Breast epithelium (tissue), 4 donors: ENCODE results near the gene SMIM41. TPM values are rescaled to one million over a fixed set of nuclear protein-coding genes. Genes with fewer than 3 reads are reported as not detected.

Experiments
- DNase-seq, 2 donors: peaks; one replicate each; pipeline ENCODE4 v3.0.0-alpha.2; 2019; ENCODE audit warnings: low spot score in 2 of 2
- H3K27ac ChIP-seq, 2 donors: fragments of 200-600 bp; sonication (generic) in 1 of 2; one replicate each; pipeline ENCODE4 v1.5.1; 2016 to 2019; ENCODE audit warnings: mild to moderate bottlenecking in 1 of 2
- H3K27me3 ChIP-seq, 2 donors: fragments of 200-600 bp; sonication (generic) in 1 of 2; one replicate each; pipeline versions ENCODE4 v1.5.1 to v1.6.0; 2017 to 2019; ENCODE audit warnings: control low read depth in 1 of 2, mild to moderate bottlenecking in 1 of 2
- H3K36me3 ChIP-seq: fragments of 200-600 bp; one replicate; pipeline ENCODE4 v1.5.1; 2019
- H3K4me1 ChIP-seq, 2 donors: fragments of 200-600 bp; sonication (generic); one replicate each; pipeline ENCODE4 v1.5.1; 2016 to 2019; ENCODE audit warnings: control low read depth in 1 of 2
- H3K4me3 ChIP-seq, 3 donors: fragments of 200-600 bp; sonication (generic); 1 replicate in 2 of 3; 2 replicates in 1 of 3; pipeline ENCODE4 v1.5.1; 2016 to 2019; ENCODE audit warnings: mild to moderate bottlenecking in 3 of 3, moderate library complexity in 2 of 3
- H3K9me3 ChIP-seq, 2 donors: fragments of 200-600 bp; sonication (generic) in 1 of 2; one replicate each; pipeline ENCODE4 v1.5.1; 2016 to 2019; ENCODE audit warnings: control low read depth in 1 of 2
- POLR2A ChIP-seq: fragments of 450-650 bp; IDR thresholded peaks from one replicate; pipeline ENCODE4 v1.6.1; 2016; ENCODE audit warnings: antibody characterized with exemption, mild to moderate bottlenecking, moderate library complexity
- POLR2AphosphoS5 ChIP-seq, 3 donors: sonication (generic); formaldehyde crosslinking; IDR thresholded peaks; one replicate each; pipeline ENCODE4 v1.6.1; 2017; ENCODE audit warnings: antibody characterized with exemption in 3 of 3
- intact Hi-C: fragments of 100-400 bp; cut with DNase I; formaldehyde crosslinking; loops from one replicate; pipeline ENCODE4 v1.15.1; 2023; ENCODE audit warnings: low total_unique reads
- total RNA-seq, 3 donors: library from RNA; depleted of rRNA; stranded (reverse); fragments of >200 nt; gene quantifications; one replicate each; pipeline ENCODE4 v1.1.0, GENCODE V29; 2016
- TF ChIP-seq, protein P1 (sequence below), 3 donors: fragments of 450-650 bp; IDR thresholded peaks; one replicate each; pipeline ENCODE4 v1.5.1; 2016 to 2017; ENCODE audit warnings: antibody characterized with exemption in 3 of 3, mild to moderate bottlenecking in 3 of 3, moderate library complexity in 3 of 3

Gene SMIM41
- total RNA-seq, 3 donors from 2014 or later = 1.3 TPM; not detected in 2

DNA sequence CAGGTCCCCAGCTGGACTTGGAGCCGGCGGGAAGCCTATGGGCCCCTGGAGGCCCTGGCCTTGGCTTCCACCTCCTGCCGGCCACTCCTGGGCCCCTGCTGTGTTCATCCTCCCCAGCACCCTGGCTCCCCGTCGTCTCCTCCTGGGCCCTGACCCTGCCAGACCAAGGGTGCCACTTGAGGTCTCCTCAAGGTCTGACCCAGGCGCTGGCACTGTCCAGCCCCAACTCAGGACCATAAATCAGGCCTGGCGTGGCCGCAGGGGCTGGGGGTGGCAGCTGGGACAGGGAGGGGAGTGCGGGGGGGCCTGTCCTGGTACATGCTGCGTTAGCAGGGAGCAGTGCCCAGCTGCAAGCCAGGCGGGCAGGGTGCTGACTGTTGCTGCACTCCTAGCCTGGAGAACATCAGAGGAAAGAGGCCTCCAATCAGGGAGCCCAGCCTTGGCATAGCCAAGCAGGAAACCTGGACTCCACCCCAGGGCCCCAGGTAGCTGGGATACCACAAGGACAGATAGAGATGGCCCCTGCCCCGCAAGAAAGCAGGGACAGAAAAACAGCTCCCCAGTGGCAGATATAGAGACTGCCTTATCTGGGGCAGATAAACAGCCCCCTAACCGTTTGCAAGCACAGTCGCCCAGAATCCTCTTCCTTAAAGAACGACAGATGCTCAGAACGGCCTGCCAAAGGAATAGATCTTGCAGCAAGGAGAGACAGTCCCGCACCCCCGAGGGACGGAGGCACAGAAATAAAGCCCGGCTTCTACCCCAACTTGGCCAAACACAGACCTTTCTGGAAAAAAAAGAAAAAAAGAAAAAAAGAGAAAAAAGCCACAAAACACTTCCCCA, 16.2 kb upstream of the SMIM41 start:
- Histone ChIP-seq H3K36me3 (no peaks in the 10 kb centered on the region), H3K4me1 (no peaks in the 10 kb centered on the region), H3K27me3 (no peaks in the 10 kb centered on the region), H3K4me3 (no peak overlapping the region), H3K27ac (peak overlapping the region in 1 of 2 donors; percentile 32), H3K9me3 (no peaks in the 10 kb centered on the region)
- TF ChIP-seq POLR2AphosphoS5 (IDR thresholded peaks at IDR 0.05) (no peak), POLR2A (no peak)
- TF ChIP-seq, protein P1, sequence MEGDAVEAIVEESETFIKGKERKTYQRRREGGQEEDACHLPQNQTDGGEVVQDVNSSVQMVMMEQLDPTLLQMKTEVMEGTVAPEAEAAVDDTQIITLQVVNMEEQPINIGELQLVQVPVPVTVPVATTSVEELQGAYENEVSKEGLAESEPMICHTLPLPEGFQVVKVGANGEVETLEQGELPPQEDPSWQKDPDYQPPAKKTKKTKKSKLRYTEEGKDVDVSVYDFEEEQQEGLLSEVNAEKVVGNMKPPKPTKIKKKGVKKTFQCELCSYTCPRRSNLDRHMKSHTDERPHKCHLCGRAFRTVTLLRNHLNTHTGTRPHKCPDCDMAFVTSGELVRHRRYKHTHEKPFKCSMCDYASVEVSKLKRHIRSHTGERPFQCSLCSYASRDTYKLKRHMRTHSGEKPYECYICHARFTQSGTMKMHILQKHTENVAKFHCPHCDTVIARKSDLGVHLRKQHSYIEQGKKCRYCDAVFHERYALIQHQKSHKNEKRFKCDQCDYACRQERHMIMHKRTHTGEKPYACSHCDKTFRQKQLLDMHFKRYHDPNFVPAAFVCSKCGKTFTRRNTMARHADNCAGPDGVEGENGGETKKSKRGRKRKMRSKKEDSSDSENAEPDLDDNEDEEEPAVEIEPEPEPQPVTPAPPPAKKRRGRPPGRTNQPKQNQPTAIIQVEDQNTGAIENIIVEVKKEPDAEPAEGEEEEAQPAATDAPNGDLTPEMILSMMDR (IDR thresholded peaks at IDR 0.05) = no peak
- DNase-seq = no peak
- intact Hi-C loops = no loop called here

DNA sequence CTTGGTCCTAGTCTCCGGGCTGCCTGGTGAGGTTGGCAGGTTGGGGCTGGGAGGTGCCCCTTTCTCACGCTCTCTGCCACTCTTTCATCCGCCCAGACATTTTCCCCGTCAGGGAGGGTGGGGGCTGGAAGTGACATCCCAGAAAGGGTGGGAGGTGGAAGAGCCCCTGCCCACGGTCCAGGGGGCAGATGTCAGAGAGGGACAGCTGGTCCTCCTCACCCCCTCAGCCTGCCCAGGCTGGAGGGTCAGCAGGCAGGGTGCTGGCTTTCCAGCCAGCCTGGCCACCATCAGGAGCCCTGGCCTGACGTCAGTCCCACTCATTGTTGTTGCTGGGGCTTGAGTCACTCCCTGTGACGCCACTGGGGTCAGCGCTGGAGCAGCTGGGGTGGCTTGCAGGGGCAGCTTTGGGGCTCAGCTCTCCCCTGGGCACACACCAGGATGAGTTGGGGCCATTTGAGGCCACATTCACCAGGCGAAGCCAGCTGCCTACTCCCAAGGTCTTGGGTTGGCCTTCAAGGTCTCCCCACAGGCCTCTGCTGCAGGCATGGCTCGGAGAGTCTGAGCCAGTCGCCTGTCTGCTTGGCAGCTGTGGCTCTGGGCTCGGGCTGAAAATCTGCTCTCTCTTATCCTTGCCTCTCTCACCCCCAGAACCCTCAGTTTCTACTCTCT, 15.4 kb upstream of the SMIM41 start:
- H3K4me3 ChIP-seq = no peak overlapping the region
- H3K27me3 ChIP-seq = no peaks in the 10 kb centered on the region
- no peaks in the 10 kb centered on the region for H3K4me1 ChIP-seq
- H3K9me3 ChIP-seq = no peaks in the 10 kb centered on the region
- intact Hi-C loops = no loop called here
- no peak for TF ChIP-seq POLR2A
- TF ChIP-seq, protein P1 (IDR thresholded peaks at IDR 0.05) = no peak
- TF ChIP-seq POLR2AphosphoS5 (IDR thresholded peaks at IDR 0.05) = peak in 1 of 3 donors; percentile 26
- no peaks in the 10 kb centered on the region for H3K36me3 ChIP-seq
- H3K27ac ChIP-seq = peak overlapping the region in 1 of 2 donors; percentile 64
- DNase-seq = no peak

DNA sequence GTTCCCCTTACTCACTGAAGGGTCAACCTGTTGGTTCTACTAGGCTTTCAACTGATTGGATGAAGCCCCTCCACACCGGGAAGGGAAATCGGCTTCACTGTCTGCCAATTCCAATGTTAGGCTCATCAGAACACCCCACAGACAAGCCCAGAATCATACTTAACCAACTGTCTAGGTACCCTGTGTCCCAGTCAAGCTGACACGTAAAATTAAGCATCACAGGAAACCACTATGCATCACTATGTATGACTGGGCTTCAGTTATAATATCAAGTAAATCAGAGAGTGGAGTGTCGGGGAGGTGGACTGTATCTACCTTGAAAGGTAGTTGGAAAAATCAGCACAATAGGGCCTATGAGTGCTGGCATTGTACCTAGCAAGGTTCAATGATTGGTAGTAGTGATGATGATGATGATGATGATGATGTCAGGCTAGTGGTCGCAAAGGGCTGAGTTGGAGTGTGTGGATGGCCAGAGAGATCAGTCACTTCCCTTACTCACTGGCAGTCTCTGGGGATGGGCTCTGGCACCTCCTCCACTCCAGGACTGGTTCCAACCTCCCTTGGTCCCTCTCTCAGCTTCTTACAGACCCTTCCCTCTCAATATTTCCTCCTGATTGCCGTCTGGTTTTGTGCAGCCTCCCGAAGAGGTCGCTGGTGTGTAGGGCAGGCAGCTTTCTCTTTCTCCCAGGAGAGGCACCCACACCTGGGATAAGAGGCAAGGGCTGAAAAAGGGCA, 13.0 kb upstream of the SMIM41 start:
- Histone ChIP-seq H3K36me3 (no peaks in the 10 kb centered on the region), H3K27me3 (no peaks in the 10 kb centered on the region), H3K27ac (no peak overlapping the region), H3K9me3 (no peaks in the 10 kb centered on the region), H3K4me3 (no peak overlapping the region), H3K4me1 (peaks cover 0 to 10% of the 10 kb centered on the region in 2 donors)
- TF ChIP-seq POLR2AphosphoS5 (IDR thresholded peaks at IDR 0.05) (no peak), POLR2A (no peak)
- TF ChIP-seq, protein P1 (IDR thresholded peaks at IDR 0.05) = no peak
- intact Hi-C loops = loop anchor here (2.0 kb wide), 1 partner anchor 50 kb away; no protein-coding TSS in a partner anchor
- no peak for DNase-seq

DNA sequence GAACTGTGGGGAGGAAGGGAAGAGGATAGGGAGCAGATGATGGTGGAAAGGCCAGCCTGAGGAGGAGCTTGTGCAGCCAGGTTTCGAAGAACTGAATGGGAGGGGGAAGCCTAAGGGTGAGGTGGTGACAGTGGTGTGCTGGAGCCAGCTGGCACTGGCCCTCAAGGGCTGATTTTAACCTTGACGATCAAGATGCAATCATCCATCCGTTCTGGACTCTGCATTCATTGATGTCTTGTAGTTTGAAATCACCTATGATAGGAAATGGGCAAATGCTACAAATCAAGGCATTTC, 12.5 kb upstream of the SMIM41 start:
- Histone ChIP-seq H3K4me3 (no peak overlapping the region), H3K27ac (no peak overlapping the region), H3K27me3 (no peaks in the 10 kb centered on the region), H3K4me1 (peaks cover 0 to 12% of the 10 kb centered on the region in 2 donors), H3K36me3 (no peaks in the 10 kb centered on the region), H3K9me3 (no peaks in the 10 kb centered on the region)
- TF ChIP-seq, protein P1 (IDR thresholded peaks at IDR 0.05) = no peak
- TF ChIP-seq POLR2AphosphoS5 (IDR thresholded peaks at IDR 0.05) (no peak), POLR2A (no peak)
- intact Hi-C loops = loop anchor here (2.0 kb wide), 1 partner anchor 50 kb away; no protein-coding TSS in a partner anchor
- no peak for DNase-seq
